Small intestine (tissue), 7 donors: ENCODE measurements around the gene GJA3. TPM values are rescaled to one million over a fixed set of nuclear protein-coding genes. Genes with fewer than 3 reads are reported as not detected.

ENCODE experiments used
- DNase-seq, 2 donors: peaks; one replicate each; pipeline versions ENCODE4 v3.0.0 to v3.0.0-alpha.2; 2013
- FAIRE-seq: peaks from 2 replicates; lab custom pipeline; 2012; peaks lifted over from hg19 to GRCh38; lab: Jason Lieb, UNC
- H3K27ac ChIP-seq, 3 donors: one replicate each; pipeline ENCODE4 v1.5.1; 2013; ENCODE audit warnings: low read length in 2 of 3, mild to moderate bottlenecking in 2 of 3, control low read depth in 1 of 3, inconsistent platforms in 1 of 3, low read depth in 1 of 3, moderate library complexity in 1 of 3
- H3K27me3 ChIP-seq, 3 donors: one replicate each; pipeline ENCODE4 v1.6.1; 2013; ENCODE audit warnings: low read length in 3 of 3, inconsistent platforms in 1 of 3; ENCODE audit not compliant: control insufficient read depth in 3 of 3, insufficient read depth in 3 of 3
- H3K36me3 ChIP-seq, 3 donors: one replicate each; pipeline ENCODE4 v1.6.1; 2013; ENCODE audit warnings: low read length in 3 of 3, inconsistent platforms in 1 of 3, low read depth in 1 of 3, mild to moderate bottlenecking in 1 of 3, moderate library complexity in 1 of 3; ENCODE audit not compliant: control insufficient read depth in 3 of 3, insufficient read depth in 2 of 3
- H3K4me1 ChIP-seq, 3 donors: one replicate each; pipeline ENCODE4 v1.6.1; 2013; ENCODE audit warnings: low read length in 2 of 3, inconsistent platforms in 1 of 3, low read depth in 1 of 3, mild to moderate bottlenecking in 1 of 3, moderate library complexity in 1 of 3; ENCODE audit not compliant: control insufficient read depth in 3 of 3, insufficient read depth in 2 of 3
- H3K4me3 ChIP-seq, 3 donors: one replicate each; pipeline ENCODE4 v1.5.1; 2013; ENCODE audit warnings: low read length in 3 of 3, control low read depth in 1 of 3, inconsistent platforms in 1 of 3, low read depth in 1 of 3, mild to moderate bottlenecking in 1 of 3, moderate library complexity in 1 of 3
- H3K9me3 ChIP-seq, 2 donors: one replicate each; pipeline ENCODE4 v1.6.1; 2013; ENCODE audit warnings: low read depth in 1 of 2, low read length in 1 of 2; ENCODE audit not compliant: control insufficient read depth in 2 of 2, insufficient read depth in 1 of 2
- WGBS, 3 donors: extraction: QIAGEN DNeasy Blood & Tissue Kit; methylation state at CpG; one replicate each; pipeline ENCODE4 v1.1.7; 2013; 5-methylcytosine and 5-hydroxymethylcytosine counted together
- polyA plus RNA-seq, 4 donors: library from polyadenylated mRNA; stranded (reverse) in 3 of 4; unstranded in 1 of 4; fragments of 200-250 nt in 3 of 4; fragments of 120-200 nt in 1 of 4; gene quantifications; one replicate each; pipeline versions ENCODE4 v1.2.1 to v1.2.3, GENCODE V29; 2013
- donor health status: healthy with polysubstance abuse.
- donor health status: control.
- donor health status: control.
- donor health status: Bipolar disorder and iron deficiency.
- donor health status: healthy.

The GJA3 gene
- polyA plus RNA-seq, 4 donors, result 0.01 TPM; not detected in 2

DNA sequence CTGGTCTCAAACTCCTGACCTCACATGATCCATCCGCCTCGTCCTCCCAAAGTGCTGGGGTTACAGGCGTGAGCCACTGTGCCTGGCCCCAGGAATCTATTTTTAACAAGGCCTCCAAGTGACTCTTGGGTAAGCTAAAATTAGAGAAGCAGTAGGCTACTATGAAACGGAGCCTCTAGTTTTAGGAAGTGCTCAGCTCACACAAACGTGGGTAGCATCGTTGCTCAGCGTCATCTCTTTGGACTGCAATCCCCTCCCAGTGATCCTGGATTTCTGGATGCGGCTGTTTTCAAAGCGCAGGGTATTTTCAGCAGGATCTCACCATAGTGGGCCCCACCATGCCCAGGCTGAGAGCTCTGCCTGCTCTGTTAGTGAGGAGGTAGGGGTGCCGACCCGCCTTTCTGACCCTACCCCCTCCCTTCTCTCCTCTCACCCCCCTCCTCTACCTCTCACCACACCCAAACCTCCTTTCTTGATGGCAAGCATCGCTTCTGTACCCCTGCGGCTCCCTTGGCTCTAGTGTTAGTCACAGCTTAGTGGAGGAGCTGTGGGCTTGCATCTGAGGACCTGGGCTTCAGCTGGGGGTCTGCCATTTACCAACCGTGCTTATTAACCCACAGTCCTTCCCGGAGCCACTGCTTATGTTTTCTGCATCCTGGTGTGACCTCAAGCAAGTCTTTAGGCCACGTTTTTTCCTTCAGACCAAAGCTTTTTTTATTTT, 34.2 kb downstream of the GJA3 start:
- 68 to 72% (median 68%) methylated on average over 16 of the region's 16 CpGs for WGBS, 3 donors
- no peak overlapping the region for H3K4me3 ChIP-seq
- no peaks in the 10 kb centered on the region for H3K9me3 ChIP-seq
- no peak for FAIRE-seq
- no peaks in the 10 kb centered on the region for H3K36me3 ChIP-seq
- no peak for DNase-seq
- H3K27ac ChIP-seq, result no peak overlapping the region
- peaks cover 0 to 16% (median 6%) of the 10 kb centered on the region in 3 donors for H3K27me3 ChIP-seq
- H3K4me1 ChIP-seq, result peaks cover 0 to 17% (median 0%) of the 10 kb centered on the region in 3 donors

DNA sequence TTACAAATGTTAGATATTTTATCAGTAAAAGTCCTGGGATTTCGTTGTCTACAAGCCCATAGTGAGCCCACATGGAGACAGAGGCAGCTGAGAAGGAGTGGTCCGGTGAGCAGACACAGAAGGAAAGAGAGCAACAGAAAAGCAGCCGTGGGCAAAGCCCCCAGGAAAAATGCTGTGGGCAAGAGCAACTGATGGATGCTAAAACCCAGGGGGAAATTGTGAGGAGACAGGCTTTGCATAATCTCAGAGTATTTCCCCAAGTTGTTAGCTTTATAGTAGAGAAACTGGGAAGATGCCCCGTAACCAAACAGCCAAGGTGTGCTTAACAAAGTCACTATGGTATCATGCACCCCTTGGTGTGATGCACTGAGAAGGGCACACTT, 35.1 kb downstream of the GJA3 start:
- DNase-seq, result no peak
- Histone ChIP-seq H3K4me3 (no peak overlapping the region), H3K27ac (no peak overlapping the region), H3K9me3 (no peaks in the 10 kb centered on the region), H3K27me3 (peaks cover 0 to 11% (median 0%) of the 10 kb centered on the region in 3 donors), H3K36me3 (no peaks in the 10 kb centered on the region), H3K4me1 (peaks cover 0 to 21% (median 0%) of the 10 kb centered on the region in 3 donors)
- no peak for FAIRE-seq
- WGBS, 3 donors, result 62 to 75% (median 70%) methylated on average over 4 of the region's 4 CpGs

GRCh38 chr13:20125129-20125782, 35.6 kb downstream of the GJA3 start:
- Histone ChIP-seq H3K27ac (no peak overlapping the region), H3K27me3 (peaks cover 0 to 9% (median 0%) of the 10 kb centered on the region in 3 donors), H3K36me3 (no peaks in the 10 kb centered on the region), H3K9me3 (no peaks in the 10 kb centered on the region), H3K4me1 (peaks cover 0 to 21% (median 0%) of the 10 kb centered on the region in 3 donors), H3K4me3 (no peak overlapping the region)
- no peak for FAIRE-seq
- 17 to 32% (median 21%) methylated on average over 4 of the region's 4 CpGs for WGBS, 3 donors
- DNase-seq, result peak in 1 of 2 donors; percentile 72

GRCh38 chr13:20124303-20124702, 36.5 kb downstream of the GJA3 start:
- FAIRE-seq (no peak), DNase-seq (no peak)
- Histone ChIP-seq H3K4me3 (no peak overlapping the region), H3K36me3 (no peaks in the 10 kb centered on the region), H3K27ac (no peak overlapping the region), H3K9me3 (no peaks in the 10 kb centered on the region), H3K4me1 (peaks cover 0 to 30% (median 0%) of the 10 kb centered on the region in 3 donors), H3K27me3 (peaks cover 0 to 7% (median 0%) of the 10 kb centered on the region in 3 donors)
- WGBS, 3 donors, result 83 to 90% (median 88%) methylated on average over 1 of the region's 1 CpG

DNA sequence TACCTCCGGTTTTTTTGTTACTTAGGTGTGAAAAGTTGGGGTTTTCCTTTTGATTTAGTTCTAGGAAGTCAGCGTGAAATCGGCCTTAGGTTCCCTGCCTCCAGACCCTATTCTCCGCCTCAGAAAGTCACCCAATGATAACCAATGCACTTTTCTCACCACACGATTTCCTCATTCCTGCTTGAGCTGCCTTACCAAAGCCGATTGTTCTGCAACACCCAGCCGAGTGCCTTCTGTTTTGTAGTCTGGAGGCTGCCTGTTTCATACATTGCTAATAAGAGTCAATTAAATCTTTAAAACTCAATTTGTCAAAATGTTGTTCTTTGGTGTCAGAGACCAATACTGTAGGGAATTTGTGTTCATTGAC, 39.7 kb downstream of the GJA3 start:
- peaks cover 0 to 28% (median 0%) of the 10 kb centered on the region in 3 donors for H3K4me1 ChIP-seq
- 35 to 53% (median 45%) methylated on average over 7 of the region's 7 CpGs for WGBS, 3 donors
- no peaks in the 10 kb centered on the region for H3K9me3 ChIP-seq
- H3K4me3 ChIP-seq, result peak overlapping the region in 2 of 3 donors; percentile 36 to 42
- no peaks in the 10 kb centered on the region for H3K27me3 ChIP-seq
- FAIRE-seq (no peak), DNase-seq (peak in 1 of 2 donors; percentile 37)
- peak overlapping the region in 2 of 3 donors; percentile 52 to 91 for H3K27ac ChIP-seq
- H3K36me3 ChIP-seq, result no peaks in the 10 kb centered on the region

DNA sequence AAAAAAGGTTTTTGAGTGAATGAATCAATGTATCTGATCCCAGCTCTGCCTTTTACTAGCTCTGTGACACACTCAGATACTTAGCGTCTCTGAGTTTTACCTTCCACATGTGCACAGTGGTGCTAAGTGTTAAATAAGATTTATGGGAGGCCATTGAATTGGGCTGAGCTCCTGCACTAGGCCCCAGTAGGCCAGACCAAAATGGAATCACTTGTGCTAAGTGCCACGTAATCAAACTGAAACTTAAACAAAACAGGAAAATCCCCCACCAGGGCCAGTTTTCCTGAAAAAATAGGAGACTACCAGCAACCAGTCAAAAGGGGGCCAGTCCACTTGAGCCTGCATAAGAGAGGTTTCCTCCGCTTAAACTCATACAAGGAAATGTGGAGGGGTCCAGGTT, 40.9 kb downstream of the GJA3 start:
- Histone ChIP-seq H3K9me3 (no peaks in the 10 kb centered on the region), H3K4me3 (peak overlapping the region in 1 of 3 donors; percentile 42), H3K27ac (peak overlapping the region in 2 of 3 donors; percentile 76 to 91), H3K36me3 (no peaks in the 10 kb centered on the region), H3K4me1 (peaks cover 0 to 21% (median 0%) of the 10 kb centered on the region in 3 donors), H3K27me3 (no peaks in the 10 kb centered on the region)
- FAIRE-seq, result no peak
- WGBS, 3 donors, result 78 to 84% (median 82%) methylated on average over 3 of the region's 3 CpGs
- peak in 1 of 2 donors; percentile 3 for DNase-seq

DNA sequence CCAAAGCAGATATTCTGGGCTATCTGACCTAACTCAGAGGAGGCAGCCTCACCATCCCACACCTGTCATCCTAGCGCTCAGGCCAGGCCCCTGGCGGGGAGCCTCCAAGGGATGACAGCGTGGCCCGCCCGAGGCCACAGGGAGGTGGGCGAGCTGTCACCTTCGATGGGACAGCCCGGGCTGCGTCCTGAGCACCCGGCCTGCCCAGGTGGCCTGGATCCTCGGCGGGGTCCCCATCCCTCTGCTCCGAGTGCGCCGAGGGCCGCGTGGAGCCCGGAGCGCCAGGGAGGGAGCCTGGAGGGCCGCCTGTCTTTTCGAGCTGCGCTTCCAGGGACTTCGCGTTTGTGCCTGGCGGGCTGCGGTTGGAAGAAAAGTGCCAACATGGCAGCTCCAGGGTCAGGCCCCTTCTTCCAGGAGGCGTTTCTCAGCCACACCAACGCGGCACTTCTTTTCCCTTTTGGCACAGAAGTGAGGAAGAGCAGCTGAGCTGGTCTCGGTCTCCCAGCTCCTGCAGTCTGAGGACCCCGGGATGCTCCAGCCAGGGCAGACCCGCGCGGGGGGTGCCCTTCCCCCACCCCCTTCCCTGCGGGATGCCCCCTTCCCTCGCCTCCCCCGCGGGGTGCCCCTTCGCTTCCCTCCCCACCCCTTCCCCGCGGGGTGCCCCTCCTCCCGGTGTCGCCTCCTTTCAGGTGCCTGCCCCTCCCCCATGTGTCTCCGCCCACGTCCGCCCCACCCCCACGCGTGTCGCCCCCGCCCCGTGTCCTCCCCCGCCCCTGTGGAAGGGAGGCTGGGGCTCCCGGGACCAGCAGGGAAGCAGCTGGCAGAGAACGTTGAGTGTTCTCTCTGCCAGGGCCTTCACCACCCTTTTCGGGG, 42.3 kb downstream of the GJA3 start:
- Histone ChIP-seq H3K4me1 (peaks cover 0 to 21% (median 0%) of the 10 kb centered on the region in 3 donors), H3K27me3 (no peaks in the 10 kb centered on the region), H3K36me3 (no peaks in the 10 kb centered on the region), H3K9me3 (no peaks in the 10 kb centered on the region), H3K27ac (peak overlapping the region; percentile 42 to 91 (median 89)), H3K4me3 (peak overlapping the region; percentile 50 to 68 (median 61))
- WGBS, 3 donors, result 1 to 5% (median 4%) methylated on average over 33 to 55 of the region's 55 CpGs
- DNase-seq (peak; percentile 39 to 77), FAIRE-seq (no peak)

DNA sequence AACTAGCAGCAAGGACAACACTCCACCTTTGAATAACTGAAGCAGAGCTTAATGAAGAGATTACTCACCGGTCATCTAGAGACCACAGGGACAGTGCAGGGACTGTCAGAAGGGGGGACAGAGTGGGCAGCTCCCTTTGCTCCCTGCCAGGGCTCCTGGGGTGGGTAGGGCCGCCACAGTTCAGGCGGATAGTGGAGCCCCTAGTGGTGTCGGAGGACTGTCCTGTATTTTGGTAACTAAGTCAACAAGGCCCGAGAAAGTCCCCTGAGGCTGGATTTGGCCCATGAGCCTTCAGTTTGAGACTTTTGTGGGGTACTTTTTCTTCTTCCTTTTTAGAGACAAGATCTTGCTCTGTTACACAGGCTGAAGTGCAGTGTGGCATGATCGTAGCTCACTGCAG, 44.6 kb downstream of the GJA3 start:
- H3K9me3 ChIP-seq, result no peaks in the 10 kb centered on the region
- 90 to 96% (median 91%) methylated on average over 6 of the region's 6 CpGs for WGBS, 3 donors
- H3K27ac ChIP-seq, result no peak overlapping the region
- no peaks in the 10 kb centered on the region for H3K27me3 ChIP-seq
- no peaks in the 10 kb centered on the region for H3K36me3 ChIP-seq
- H3K4me3 ChIP-seq, result no peak overlapping the region
- no peak for FAIRE-seq
- peaks cover 0 to 18% (median 0%) of the 10 kb centered on the region in 3 donors for H3K4me1 ChIP-seq
- DNase-seq, result no peak
